ENCODE data around the gene NRCAM.

Gene NRCAM

DNA sequence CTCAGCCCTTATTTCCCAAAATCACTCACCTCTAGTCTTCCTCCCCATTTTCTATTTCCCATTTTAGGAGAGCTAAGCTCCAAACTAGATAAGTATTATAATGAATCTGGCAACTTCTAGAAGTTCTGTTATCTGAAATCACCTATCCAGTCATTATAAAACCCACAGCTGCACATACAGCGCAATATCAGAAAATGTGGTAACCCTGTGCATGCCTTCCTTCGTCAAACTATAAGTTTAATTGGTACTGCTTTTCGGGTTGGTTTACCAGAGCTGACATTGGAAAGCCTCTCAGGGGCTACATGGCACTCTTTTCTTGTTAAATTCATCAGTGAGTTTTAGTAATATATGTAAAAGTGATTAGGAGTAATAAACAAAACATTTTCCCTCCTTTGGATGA lies 327.7 kb downstream of the NRCAM start:
- no peak for DNase-seq (ENCODE audit: low read depth)

DNA sequence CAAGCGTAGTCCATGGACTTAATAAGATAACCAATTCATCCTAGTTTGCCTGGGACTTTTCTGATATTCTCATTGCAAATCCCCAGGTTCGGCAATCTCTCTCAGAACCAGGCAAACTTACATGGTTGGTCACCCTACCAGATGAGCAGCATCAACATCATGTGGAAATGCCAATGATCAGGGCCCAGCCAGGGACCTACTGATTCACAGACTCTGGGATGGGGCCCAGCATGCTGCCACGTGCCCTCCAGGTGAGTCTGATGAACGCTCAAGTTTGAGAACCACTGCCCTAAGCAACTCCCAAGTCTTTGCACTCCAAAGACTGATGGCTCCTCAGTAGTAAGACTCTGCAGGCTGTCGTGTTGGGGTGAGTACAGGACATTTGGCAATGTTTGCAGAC lies 328.8 kb downstream of the NRCAM start:
- no peak for DNase-seq (ENCODE audit: low read depth)

DNA sequence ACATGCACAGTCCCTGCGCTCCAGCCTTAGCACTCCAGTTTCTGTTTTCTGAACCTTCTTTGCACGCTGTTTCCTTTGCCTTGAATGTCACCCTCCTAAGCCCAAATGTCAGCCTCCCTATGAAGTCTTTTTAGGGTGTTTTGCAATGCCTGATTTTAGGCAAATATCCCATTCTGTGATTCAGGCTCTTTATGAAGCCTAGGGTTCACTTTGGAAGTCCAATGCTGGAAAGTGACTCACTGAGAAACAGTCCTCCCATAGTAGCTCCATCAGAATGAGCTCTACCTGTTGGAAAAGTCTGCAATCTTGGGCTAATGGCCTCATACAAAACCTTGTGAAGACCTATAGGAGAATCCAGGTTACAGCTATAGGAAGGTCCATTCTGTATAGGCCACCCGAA lies 331.4 kb downstream of the NRCAM start:
- no peak for DNase-seq (ENCODE audit: low read depth)

DNA sequence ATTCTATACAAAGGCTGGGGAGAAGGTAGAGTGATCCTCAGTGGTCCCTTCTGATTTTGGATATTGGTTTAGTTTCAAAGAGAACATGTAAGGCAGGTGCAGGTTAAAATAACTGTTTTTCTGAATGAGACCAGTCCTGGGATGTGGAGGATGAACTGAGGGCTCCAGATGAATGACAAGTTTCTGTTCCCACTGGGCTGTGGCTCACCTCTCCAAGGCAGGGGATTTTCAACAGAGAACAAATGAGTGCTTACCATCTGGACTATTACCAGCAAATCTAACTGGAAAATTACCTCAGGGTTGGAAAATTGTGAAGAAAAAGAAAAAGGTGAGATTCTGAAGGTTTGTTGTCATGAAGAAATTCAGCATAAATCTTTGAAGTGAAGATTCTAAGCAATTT lies 334.1 kb downstream of the NRCAM start:
- no peak for DNase-seq (ENCODE audit: low read depth)

DNA sequence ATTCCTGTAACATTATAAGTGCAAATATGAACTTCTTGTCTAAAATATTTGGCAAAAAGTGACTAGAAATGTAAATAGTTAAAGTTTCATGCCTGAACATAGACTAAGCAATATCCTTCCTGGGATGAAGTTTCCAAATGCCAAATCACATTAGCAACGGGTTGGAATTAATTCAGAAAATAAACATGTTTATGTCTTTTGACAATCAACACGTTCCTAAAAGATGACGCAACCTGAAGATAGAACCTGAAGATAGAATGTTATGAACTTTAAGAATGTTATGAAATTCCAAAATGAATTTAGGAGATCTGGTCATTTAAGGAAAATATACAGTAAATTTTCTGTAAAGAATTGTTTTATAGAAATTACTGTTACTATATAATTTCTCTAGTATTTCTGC lies 335.3 kb downstream of the NRCAM start:
- DNase-seq (ENCODE audit: low read depth) = no peak

DNA sequence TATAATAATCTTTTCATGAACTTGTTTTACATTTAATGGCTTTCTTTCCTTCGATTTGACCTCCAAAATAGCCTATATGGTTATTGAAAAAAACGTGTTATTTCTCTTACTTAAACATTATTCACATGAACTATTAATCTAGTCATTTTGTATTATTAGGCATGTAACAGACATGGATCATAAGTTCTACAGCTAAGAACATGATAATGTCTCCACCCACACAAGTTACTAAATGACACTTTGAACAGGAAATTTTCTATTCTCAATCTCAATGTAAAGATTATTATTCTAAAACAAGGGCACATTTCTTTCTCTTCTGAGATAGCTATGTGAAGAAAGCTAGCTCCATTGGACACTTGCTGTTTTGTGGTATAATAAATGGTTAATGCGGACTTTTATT lies 336.0 kb downstream of the NRCAM start:
- DNase-seq (ENCODE audit: low read depth) = no peak

DNA sequence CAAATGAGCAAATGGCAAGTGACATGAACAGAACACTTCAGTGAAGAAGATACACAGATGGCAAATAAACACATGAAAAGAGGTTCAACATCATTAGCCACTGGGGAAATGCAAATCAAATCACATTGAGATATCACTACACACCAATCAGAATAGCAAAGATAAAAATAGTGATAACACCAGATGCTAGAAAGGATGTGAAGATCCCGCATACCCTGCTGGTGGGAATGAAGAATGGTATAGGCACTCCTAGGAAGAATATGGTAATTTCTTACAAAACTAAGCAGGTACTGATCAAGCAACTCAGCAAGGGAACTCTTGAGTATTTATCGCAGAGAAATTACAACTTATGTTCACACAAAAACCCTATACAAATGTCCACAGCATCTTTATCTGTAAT lies 337.3 kb downstream of the NRCAM start:
- DNase-seq (ENCODE audit: low read depth) = no peak

DNA sequence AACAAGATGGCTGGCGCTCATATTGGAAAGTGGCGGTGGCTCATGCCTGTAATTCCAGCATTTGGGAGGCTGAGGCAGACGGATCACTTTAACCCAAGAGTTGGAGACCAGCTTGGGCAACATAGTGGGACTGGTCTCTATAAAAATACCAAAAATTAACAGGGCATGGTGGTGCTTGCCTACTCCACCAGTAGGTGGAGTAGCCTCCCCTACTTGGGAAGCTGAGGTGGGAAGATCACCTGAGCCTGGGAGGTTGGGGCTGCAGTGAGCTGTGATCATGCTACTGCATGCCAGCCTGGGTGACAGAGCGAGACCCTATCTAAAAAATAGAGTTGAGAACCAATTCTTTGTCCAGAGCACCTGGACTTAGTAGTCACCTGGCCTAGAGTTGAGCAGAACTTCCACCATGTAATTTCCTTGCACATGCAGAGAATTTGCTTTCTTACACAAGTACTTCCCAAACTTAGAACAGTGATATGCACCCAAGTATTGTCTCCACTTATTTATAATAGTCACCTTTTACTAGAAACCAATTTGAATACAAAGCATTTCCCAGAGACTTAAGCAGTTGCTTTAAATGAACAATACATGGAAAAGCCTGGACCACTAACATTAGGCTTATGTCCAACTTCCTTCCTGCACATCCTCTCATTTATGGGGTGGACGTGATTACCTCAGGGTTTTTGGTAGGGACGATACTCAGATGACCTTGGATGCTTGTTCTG lies 342.0 kb downstream of the NRCAM start:
- DNase-seq (ENCODE audit: low read depth) = no peak

DNA sequence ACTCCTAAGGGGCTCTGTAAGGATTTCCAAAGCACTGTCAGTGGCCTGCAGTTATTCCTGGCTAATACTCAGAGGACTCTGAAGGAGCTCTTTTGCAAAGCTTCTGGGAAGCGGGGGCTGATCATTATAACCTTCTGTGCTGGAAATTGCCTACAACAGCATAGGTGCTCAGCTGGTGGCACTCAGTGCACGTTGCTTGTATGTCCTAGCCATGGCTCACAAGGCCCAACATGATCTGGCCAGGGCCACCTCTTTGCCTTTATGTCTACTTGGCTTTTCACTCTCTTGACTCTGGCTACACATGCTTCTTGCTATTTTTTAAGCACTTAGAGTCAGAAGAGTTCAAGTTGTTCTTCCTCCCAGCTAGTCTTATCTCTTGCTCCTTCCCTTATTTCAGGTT lies 343.6 kb downstream of the NRCAM start:
- DNase-seq (ENCODE audit: low read depth) = no peak

DNA sequence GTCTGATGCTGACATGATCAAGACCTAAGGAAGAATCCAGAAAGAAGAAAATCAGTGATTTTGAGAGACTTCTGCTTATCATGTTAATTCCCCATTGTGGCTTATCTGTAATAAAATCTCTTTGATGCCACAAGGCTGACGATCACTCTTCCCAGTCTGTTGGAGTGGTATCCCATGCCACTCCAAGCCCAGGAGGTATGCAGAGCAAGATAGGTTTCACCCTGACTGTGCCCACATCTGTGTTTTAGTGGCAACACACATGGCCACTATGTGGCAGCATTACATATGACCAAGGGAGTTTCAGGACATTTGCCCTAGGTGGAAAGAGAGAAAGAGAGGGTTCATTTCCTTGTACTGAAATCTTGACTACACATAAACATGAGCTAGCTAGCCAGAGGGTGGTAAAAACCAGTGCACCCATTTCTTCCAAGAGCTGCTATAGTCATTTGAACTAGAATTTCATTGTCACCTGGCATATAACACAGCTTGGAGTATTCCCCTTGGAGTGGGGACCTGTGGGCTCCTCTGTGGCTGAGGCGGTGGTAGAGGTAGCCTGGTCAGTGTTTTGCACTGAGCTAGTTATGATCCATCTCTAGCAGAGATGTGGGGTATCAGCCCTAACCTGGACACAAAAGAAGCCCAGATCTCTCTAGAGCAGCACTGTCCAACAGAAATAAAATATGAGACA lies 346.9 kb downstream of the NRCAM start:
- no peak for DNase-seq (ENCODE audit: low read depth)

DNA sequence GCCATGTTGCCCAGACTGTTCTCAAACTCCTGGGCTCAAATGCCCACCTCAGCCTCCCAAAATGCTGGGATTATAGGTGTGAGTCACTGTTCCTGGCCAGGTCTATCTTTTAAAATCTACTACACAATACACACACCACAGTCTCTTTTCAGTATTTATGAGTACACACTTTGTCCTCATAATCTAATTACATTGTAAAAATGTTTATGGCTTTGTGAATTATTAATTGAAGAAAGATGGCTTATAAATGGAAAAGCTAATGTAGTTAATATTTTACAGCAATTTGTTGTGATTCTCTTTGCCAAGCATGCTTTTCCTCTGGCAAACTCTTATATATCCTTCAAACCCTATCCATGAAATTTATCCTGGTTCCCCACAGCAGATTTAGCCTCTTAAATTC lies 348.1 kb downstream of the NRCAM start:
- DNase-seq (ENCODE audit: low read depth) = no peak

DNA sequence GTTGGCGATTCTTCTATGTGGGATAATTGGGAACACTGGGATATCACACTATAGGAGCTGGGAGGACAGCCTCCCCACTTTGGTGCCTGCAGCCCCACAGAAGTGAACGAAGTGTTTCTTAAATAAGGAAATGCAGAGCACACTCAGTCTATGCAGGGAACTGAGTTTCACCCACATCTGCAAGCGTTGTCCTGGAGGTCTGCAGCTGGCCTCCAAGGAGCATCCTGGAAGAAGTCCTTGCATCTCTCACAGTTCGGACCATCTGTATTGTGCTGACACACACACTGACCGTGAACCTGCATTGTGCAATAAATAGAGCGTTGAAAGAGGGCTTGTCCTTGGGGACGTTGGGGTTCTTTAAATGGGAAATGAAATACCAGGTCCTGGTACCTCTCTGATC lies 351.9 kb downstream of the NRCAM start:
- DNase-seq (ENCODE audit: low read depth) = no peak

DNA sequence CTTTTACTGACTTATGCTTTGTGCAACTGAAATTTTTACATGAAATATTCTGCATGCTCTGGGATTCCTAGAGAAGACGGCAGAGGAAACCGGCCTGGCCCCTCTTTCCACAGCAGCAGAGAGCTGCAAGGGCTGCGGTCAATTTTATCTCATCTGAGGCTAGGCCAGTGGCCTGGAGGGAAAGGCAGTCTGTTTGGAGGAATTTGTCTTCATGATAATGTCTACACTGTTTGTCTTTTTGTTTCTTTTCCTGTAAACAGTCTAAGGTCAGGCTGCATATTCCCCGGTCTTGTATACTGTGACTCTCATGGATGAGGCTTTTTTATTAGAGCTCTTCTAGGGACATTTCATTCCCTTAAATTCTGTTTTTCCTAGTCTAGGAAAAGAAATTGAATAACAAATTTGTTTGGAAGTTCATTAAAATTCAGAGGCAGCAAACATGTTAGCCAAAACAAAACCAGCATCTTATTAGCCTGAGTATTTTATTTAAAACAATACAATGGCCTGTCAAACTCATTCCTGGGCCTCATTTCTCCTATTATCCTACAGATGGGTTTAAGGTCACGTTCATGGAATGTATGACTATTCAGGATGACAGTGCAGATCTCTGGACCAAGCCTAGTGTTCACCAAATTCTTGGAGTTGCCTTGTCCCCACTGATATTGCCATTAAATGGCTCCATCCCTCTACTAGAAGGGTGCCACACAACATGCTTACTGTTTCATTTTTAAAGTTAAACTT lies 352.5 kb downstream of the NRCAM start:
- DNase-seq (ENCODE audit: low read depth) = no peak

DNA sequence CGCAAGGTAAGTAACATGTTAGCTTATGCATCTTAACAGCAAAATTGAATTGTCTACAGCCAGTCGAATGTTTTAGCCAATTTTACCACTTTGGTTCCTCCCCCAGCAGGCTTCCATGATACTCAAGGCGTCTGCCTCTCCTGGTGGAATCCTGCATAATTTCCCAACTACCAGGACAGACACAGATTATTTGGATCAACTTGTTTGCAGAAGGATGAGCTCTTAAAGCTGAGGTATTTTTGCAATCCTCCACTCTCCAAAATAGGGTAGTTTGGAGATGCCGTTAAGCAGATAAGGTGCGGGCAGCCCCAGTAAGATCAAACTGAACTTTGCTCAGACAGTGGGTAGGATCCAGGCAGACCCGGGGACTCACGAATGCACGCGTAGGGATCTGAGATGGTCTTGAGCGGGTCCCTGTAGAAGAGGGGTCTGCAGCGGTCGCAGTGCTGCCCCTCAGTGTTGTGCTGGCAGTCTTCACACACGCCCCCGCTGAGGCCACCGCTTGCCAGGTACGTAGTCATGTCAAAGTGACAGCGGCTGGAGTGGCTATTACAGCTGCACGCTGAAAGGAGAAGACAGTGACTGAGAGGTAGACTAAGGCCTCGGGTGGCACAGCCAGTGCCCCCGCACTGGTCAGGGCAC lies 353.4 kb downstream of the NRCAM start:
- DNase-seq (ENCODE audit: low read depth) = no peak

DNA sequence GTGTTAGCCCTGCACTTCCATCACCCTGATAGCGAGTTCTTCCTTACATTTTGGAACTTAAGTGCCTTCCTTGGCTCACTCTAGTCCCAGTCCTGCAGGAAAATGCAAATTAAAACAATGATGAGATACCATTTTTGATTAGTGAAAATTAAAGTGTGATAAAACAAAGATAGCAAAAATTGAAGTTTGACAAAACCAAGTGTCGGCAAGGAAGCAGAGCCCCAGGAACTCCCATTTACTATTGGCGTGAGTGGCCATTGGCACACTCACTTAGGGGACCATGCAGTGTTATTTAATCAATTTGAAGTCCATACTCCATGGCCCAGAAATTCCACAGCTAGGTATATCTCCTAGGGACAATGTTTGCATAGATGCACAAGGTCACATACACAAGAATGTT lies 354.5 kb downstream of the NRCAM start:
- DNase-seq (ENCODE audit: low read depth) = no peak

DNA sequence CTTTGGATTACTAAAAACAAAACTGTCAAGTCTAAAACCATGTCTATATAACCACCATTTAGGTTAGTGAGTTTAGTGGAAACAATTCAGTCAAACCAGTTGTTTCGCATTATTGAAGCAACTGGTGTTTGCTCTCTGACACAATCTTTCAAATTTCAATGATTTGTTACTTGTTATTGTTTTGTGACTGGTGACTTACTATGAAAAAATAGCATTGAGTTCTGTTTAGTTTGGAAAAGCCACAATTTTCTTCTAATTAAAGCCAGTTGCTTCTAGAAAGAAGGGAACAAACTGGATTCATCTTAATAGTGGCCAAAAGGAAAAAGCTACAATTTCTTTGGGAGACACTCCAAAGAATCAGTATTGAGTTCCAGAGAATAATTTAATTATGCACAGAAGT lies 356.5 kb downstream of the NRCAM start:
- no peak for DNase-seq (ENCODE audit: low read depth)

DNA sequence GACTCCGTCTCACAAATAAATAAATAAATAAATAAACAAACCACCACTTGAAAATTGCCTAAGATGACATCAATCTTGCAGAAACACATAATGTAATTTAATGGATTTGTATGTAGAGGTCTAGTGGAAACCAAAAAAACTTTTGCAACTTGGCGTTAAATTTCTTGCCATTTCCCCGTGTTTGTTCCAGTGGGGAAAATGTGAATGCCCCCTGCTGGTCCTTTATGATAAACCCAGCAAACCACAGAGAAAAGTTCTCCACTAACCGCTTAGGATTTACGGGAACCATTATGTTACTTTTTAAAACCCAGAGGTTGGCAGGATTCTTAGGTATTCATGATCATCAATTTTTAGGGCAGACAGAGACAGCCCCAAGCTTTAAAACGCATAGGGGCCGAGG lies 358.5 kb downstream of the NRCAM start:
- no peak for DNase-seq (ENCODE audit: low read depth)

Measured in activated T-cell treated with anti-CD3 and anti-CD28 coated beads for 48 hours (primary cell).